Coronary artery (tissue), 2 donors: ENCODE data around the gene NXPH4.

Experiments used
- DNase-seq: peaks from one replicate; pipeline ENCODE4 v3.0.0-alpha.2; 2017; ENCODE audit warnings: low spot score
- H3K27ac ChIP-seq, 2 donors: fragments of 200-600 bp; sonication (generic); one replicate each; pipeline ENCODE4 v1.5.1; 2016 to 2019
- H3K4me3 ChIP-seq: fragments of 200-600 bp; sonication (generic); 2 replicates; pipeline ENCODE4 v1.5.1; 2016; ENCODE audit warnings: mild to moderate bottlenecking, moderate library complexity
- CTCF ChIP-seq: fragments of 200-600 bp; sonication (generic); IDR thresholded peaks from one replicate; pipeline ENCODE4 v1.5.1; 2019; ENCODE audit warnings: antibody characterized with exemption

NXPH4 gene

GRCh38 chr12:57263096-57263495 is 46.5 kb downstream of the NXPH4 start:
- peak overlapping the region in 1 of 2 donors; percentile 31 for H3K27ac ChIP-seq
- H3K4me3 ChIP-seq, result no peak overlapping the region
- no peak for TF ChIP-seq CTCF
- DNase-seq, result no peak

- DNase-seq, result no peak
- Histone ChIP-seq H3K4me3 (no peak overlapping the region), H3K27ac (no peak overlapping the region)
- no peak for TF ChIP-seq CTCF
These were observed 50.1 kb downstream of the NXPH4 start for GRCh38 chr12:57266681-57267080.

GRCh38 chr12:57268264-57268663 is 51.7 kb downstream of the NXPH4 start:
- TF ChIP-seq CTCF, result no peak
- no peak for DNase-seq
- H3K27ac ChIP-seq, result no peak overlapping the region
- H3K4me3 ChIP-seq, result no peak overlapping the region

- no peak overlapping the region for H3K27ac ChIP-seq
- no peak for DNase-seq
- no peak overlapping the region for H3K4me3 ChIP-seq
- no peak for TF ChIP-seq CTCF
These were observed 54.4 kb downstream of the NXPH4 start for GRCh38 chr12:57270966-57271470.

GRCh38 chr12:57272337-57273151 is 56.0 kb downstream of the NXPH4 start:
- no peak overlapping the region for H3K27ac ChIP-seq
- DNase-seq, result no peak
- no peak for TF ChIP-seq CTCF
- H3K4me3 ChIP-seq, result no peak overlapping the region

- Histone ChIP-seq H3K27ac (no peak overlapping the region), H3K4me3 (no peak overlapping the region)
- no peak for TF ChIP-seq CTCF
- DNase-seq, result no peak
These were observed 56.9 kb downstream of the NXPH4 start for GRCh38 chr12:57273516-57273915.
